HEK293T (cell line): Measurements from ENCODE around the gene FBXL17.

Experiments
- BHLHE40 ChIP-seq: fragments of 450-650 bp; IDR thresholded peaks from 2 replicates; pipeline ENCODE4 v1.6.1; 2016; ENCODE audit warnings: mild to moderate bottlenecking, moderate library complexity, borderline replicate concordance
- CTBP1 ChIP-seq: fragments of 450-650 bp; IDR thresholded peaks from 2 replicates; pipeline ENCODE4 v1.6.1; 2016; ENCODE audit warnings: borderline replicate concordance
- ELF4 ChIP-seq: fragments of 450-650 bp; IDR thresholded peaks from 2 replicates; pipeline ENCODE4 v1.6.1; 2017; ENCODE audit warnings: antibody characterized with exemption
- FOXA1 ChIP-seq: fragments of 450-650 bp; IDR thresholded peaks from 2 replicates; pipeline ENCODE4 v1.6.1; 2016; ENCODE audit warnings: mild to moderate bottlenecking
- FOXK2 ChIP-seq: fragments of 450-650 bp; IDR thresholded peaks from 2 replicates; pipeline ENCODE4 v1.6.1; 2016; ENCODE audit warnings: mild to moderate bottlenecking
- HDGF ChIP-seq: fragments of 450-650 bp; IDR thresholded peaks from 2 replicates; pipeline ENCODE4 v1.6.1; 2017; ENCODE audit warnings: antibody characterized with exemption, borderline replicate concordance
- L3MBTL2 ChIP-seq: fragments of 450-650 bp; conservative IDR thresholded peaks from 2 replicates; pipeline ENCODE4 v1.6.1; 2016; ENCODE audit warnings: mild to moderate bottlenecking
- NFRKB ChIP-seq: fragments of 450-650 bp; IDR thresholded peaks from 2 replicates; pipeline ENCODE4 v1.6.1; 2016; ENCODE audit warnings: mild to moderate bottlenecking, moderate library complexity
- SP1 ChIP-seq: fragments of 450-650 bp; IDR thresholded peaks from 2 replicates; pipeline ENCODE4 v1.6.1; 2017
- TARDBP ChIP-seq: fragments of 450-650 bp; IDR thresholded peaks from 2 replicates; pipeline ENCODE4 v1.6.1; 2016

DNA sequence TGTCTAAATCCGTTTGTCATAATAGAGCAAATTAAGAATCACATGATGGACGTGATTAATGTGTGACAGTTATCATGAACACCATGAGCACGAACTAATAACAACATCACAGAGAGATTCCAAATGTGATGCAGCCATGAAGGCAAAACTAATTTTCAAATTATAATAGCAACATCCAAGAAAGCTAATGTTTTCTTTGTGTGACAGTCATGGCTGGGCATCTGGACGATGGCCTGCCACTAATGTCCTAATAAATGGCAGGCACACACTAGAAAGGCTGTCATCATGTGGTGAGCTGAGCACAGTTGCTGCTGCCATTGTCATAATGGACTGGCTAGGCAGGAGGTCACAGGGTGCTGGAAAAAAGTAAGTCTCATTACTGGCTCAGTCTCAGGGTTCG is 431.1 kb downstream of the FBXL17 start:
- TF ChIP-seq BHLHE40 (no peak), FOXK2 (no peak), NFRKB (no peak), L3MBTL2 (no peak), ELF4 (no peak), SP1 (no peak), FOXA1 (no peak), CTBP1 (no peak), TARDBP (no peak), HDGF (no peak)
